Left cardiac atrium (tissue), 4 donors: Measurements from ENCODE around the gene HSD17B8. TPM values are rescaled to one million over a fixed set of nuclear protein-coding genes. Genes with fewer than 3 reads are reported as not detected.

Experiments
- ATAC-seq, 2 donors: fragments of 200-7000 bp; cut with Tn5 transposase; one replicate each; pipeline ENCODE4 v1.9.1; 2020; ENCODE audit warnings: mild to moderate bottlenecking in 2 of 2, moderate library complexity in 2 of 2
- DNase-seq: peaks from one replicate; pipeline ENCODE4 v3.0.0-alpha.2; 2020
- intact Hi-C, 2 donors: fragments of 100-400 bp; cut with DNase I; formaldehyde crosslinking; loops; one replicate each; pipeline versions ENCODE4 v1.14.1 to v1.15.1; 2022 to 2023
- total RNA-seq, 2 donors: library from RNA; stranded (reverse); fragmentation: NEBNext Ultra II Directional; extraction: Animal tissue kit (Norgen Biotek cat#: 25700); gene quantifications; one replicate each; pipeline ENCODE4 v1.2.1, GENCODE V29; 2021
- donor health status: DM: no; HTN: yes; CAD: no.
- donor health status: DM: no; HTN: yes; CAD: no; lungs with severe emphysema.
- donor health status: DM: yes; HTN: yes; CAD: no.
- donor health status: Dilated cardiomyopathy.

The HSD17B8 gene
- total RNA-seq, 2 donors from 2014 or later, result 13.3 to 14.3 TPM

GRCh38 chr6:33170176-33171015, 34.1 kb upstream of the HSD17B8 start:
- DNase-seq (no peak), ATAC-seq (no peak)
- intact Hi-C loops, result no loop called here

- intact Hi-C loops, result no loop called here
- DNase-seq, result no peak
- ATAC-seq, result no peak
These were observed 33.2 kb upstream of the HSD17B8 start for GRCh38 chr6:33171016-33171879.

GRCh38 chr6:33171880-33172687, 32.4 kb upstream of the HSD17B8 start:
- intact Hi-C loops, result no loop called here
- ATAC-seq (no peak), DNase-seq (no peak)

- DNase-seq, result no peak
- intact Hi-C loops, result no loop called here
These were observed 31.5 kb upstream of the HSD17B8 start for GRCh38 chr6:33172688-33173534.

GRCh38 chr6:33173535-33174180, 30.8 kb upstream of the HSD17B8 start:
- intact Hi-C loops, result no loop called here
- DNase-seq (no peak), ATAC-seq (no peak)

More at GRCh38 chr6:33172688-33173534, 31.5 kb upstream of the HSD17B8 start:
- no peak for ATAC-seq

GRCh38 chr6:33174784-33175183, 29.7 kb upstream of the HSD17B8 start:
- DNase-seq (no peak), ATAC-seq (no peak)
- intact Hi-C loops, result no loop called here

- intact Hi-C loops, result no loop called here
- DNase-seq (no peak), ATAC-seq (no peak)
These were observed 28.9 kb upstream of the HSD17B8 start for GRCh38 chr6:33175436-33176069.

- intact Hi-C loops, result no loop called here
- DNase-seq, result no peak
- ATAC-seq, result no peak
These were observed 27.5 kb upstream of the HSD17B8 start for GRCh38 chr6:33176906-33177305.

- intact Hi-C loops, result no loop called here
- no peak for ATAC-seq
These were observed 26.7 kb upstream of the HSD17B8 start for GRCh38 chr6:33177552-33178446.

GRCh38 chr6:33178755-33179475, 25.5 kb upstream of the HSD17B8 start:
- no peak for ATAC-seq
- intact Hi-C loops, result no loop called here
- no peak for DNase-seq

More at GRCh38 chr6:33177552-33178446, 26.7 kb upstream of the HSD17B8 start:
- DNase-seq, result no peak

GRCh38 chr6:33181141-33181540, 23.3 kb upstream of the HSD17B8 start:
- intact Hi-C loops, result no loop called here
- no peak for ATAC-seq
- no peak for DNase-seq

GRCh38 chr6:33183071-33183683, 21.3 kb upstream of the HSD17B8 start:
- no peak for ATAC-seq
- DNase-seq, result no peak
- intact Hi-C loops, result no loop called here

- DNase-seq (no peak), ATAC-seq (no peak)
- intact Hi-C loops, result no loop called here
These were observed 19.3 kb upstream of the HSD17B8 start for GRCh38 chr6:33185190-33185589.

GRCh38 chr6:33185654-33186187, 18.7 kb upstream of the HSD17B8 start:
- no peak for ATAC-seq
- DNase-seq, result no peak
- intact Hi-C loops, result no loop called here

GRCh38 chr6:33187809-33188208, 16.6 kb upstream of the HSD17B8 start:
- ATAC-seq, result no peak
- intact Hi-C loops, result no loop called here
- DNase-seq, result no peak
